ENCODE measurements around the gene DNAI7.

The DNAI7 gene

DNA sequence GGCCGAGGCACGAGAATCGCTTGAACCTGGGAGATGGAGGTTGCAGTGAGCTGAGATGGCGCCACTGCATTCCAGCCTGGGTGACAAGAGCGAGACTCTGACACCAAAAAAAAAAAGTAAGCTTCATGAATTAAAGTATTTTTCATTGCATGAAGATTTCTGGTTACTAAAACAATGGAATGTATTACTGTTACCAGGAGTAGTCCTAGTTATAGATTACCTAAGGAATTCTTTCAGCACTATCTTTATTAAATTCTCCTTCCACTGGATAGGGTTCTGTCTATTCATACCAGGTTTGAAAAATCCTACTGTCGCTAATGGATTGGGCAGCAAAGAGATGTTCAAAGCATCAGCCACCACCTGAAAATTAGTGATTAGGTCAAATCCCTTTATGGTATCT, 12.5 kb upstream of the DNAI7 start:
- H3K4me1 ChIP-seq (ENCODE audit: control insufficient read depth in 1 of 2, insufficient read depth in 2 of 2, low read length in 2 of 2), result no peaks in the 10 kb centered on the region
- no peak overlapping the region for H3K4me3 ChIP-seq (ENCODE audit: low read depth in 1 of 2, low read length in 2 of 2)
- H3K9me3 ChIP-seq (ENCODE audit: control insufficient read depth in 1 of 2, low read length in 2 of 2), result no peaks in the 10 kb centered on the region
- no peak overlapping the region for H3K27ac ChIP-seq (ENCODE audit: low read depth, low read length)
- no peak overlapping the region for H3K9ac ChIP-seq (ENCODE audit: low read depth in 1 of 2, low read length in 2 of 2)
- no peaks in the 10 kb centered on the region for H3K27me3 ChIP-seq (ENCODE audit: control insufficient read depth in 1 of 2, insufficient read depth in 2 of 2, low read length in 2 of 2)
- peaks cover 5 to 10% of the 10 kb centered on the region in 2 donors for H3K36me3 ChIP-seq (ENCODE audit: control insufficient read depth in 1 of 2, insufficient read depth in 2 of 2, low read length in 2 of 2)

DNA sequence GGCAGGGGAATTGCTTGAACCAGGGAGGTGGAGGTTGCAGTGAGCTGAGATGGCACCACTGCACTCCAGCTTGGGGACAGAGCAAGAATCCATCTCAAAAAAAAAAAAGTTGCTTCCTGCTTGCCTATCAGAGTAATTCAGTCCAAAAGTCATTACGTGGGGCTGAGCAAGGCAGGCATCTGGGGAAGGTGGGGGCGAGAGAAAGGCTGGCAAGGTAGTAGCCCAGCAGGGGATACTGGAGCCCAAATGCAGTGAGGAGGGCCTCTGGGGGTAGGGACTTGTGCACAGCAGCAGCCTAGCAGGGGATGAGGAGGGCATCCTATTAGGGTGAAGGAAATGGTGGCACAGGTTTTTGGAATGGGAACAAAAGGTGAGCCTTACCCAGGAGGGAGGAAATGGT, 7.2 kb upstream of the DNAI7 start:
- H3K4me1 ChIP-seq (ENCODE audit: control insufficient read depth in 1 of 2, insufficient read depth in 2 of 2, low read length in 2 of 2), result no peaks in the 10 kb centered on the region
- H3K4me3 ChIP-seq (ENCODE audit: low read depth in 1 of 2, low read length in 2 of 2), result no peak overlapping the region
- H3K9me3 ChIP-seq (ENCODE audit: control insufficient read depth in 1 of 2, low read length in 2 of 2), result no peaks in the 10 kb centered on the region
- H3K27ac ChIP-seq (ENCODE audit: low read depth, low read length), result no peak overlapping the region
- H3K36me3 ChIP-seq (ENCODE audit: control insufficient read depth in 1 of 2, insufficient read depth in 2 of 2, low read length in 2 of 2), result peaks cover 0 to 2% of the 10 kb centered on the region in 2 donors
- H3K9ac ChIP-seq (ENCODE audit: low read depth in 1 of 2, low read length in 2 of 2), result no peak overlapping the region
- H3K27me3 ChIP-seq (ENCODE audit: control insufficient read depth in 1 of 2, insufficient read depth in 2 of 2, low read length in 2 of 2), result no peaks in the 10 kb centered on the region

DNA sequence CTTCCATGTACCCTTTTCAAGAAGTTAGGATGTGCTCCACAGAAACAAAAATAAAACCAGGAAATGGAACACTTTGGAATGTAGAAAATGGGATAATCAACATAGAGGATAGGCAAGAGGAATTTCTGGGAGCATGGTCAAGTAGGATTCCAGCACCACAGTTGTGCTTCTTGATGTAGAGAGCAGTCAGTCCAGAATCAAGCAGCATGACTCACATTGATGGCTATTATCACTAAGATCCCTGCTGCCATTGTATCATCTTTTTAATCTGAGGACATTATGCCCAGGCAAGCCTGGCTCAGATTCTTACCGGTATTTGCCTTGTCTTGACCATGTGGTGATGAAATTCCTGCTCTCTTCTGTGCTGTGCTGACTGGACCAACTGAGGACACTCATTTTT, 5.7 kb upstream of the DNAI7 start:
- no peak overlapping the region for H3K27ac ChIP-seq (ENCODE audit: low read depth, low read length)
- H3K27me3 ChIP-seq (ENCODE audit: control insufficient read depth in 1 of 2, insufficient read depth in 2 of 2, low read length in 2 of 2), result no peaks in the 10 kb centered on the region
- H3K4me1 ChIP-seq (ENCODE audit: control insufficient read depth in 1 of 2, insufficient read depth in 2 of 2, low read length in 2 of 2), result peaks cover 9 to 10% of the 10 kb centered on the region in 2 donors
- H3K4me3 ChIP-seq (ENCODE audit: low read depth in 1 of 2, low read length in 2 of 2), result no peak overlapping the region
- no peaks in the 10 kb centered on the region for H3K9me3 ChIP-seq (ENCODE audit: control insufficient read depth in 1 of 2, low read length in 2 of 2)
- no peak overlapping the region for H3K9ac ChIP-seq (ENCODE audit: low read depth in 1 of 2, low read length in 2 of 2)
- H3K36me3 ChIP-seq (ENCODE audit: control insufficient read depth in 1 of 2, insufficient read depth in 2 of 2, low read length in 2 of 2), result no peaks in the 10 kb centered on the region

DNA sequence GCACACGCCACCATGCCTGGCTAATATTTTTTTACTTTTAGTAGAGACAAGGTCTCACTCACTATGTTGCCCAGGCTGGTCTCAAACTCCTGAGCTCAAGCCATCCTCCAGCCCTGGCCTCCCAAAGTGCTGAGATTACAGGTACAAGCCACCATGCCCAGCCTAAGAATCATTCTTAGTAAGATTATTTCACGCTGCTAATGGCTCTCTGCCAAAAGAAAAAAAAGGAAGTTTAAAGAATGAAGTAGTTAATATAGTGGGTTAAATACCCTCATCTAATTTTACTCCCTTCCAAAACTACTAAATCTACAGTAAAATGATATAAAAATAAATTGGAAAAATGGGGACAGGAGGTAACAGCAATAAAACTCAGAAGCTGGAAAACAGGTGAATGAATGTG, 2.6 kb upstream of the DNAI7 start:
- Histone ChIP-seq H3K36me3 (ENCODE audit: control insufficient read depth in 1 of 2, insufficient read depth in 2 of 2, low read length in 2 of 2) (no peaks in the 10 kb centered on the region), H3K9ac (ENCODE audit: low read depth in 1 of 2, low read length in 2 of 2) (no peak overlapping the region), H3K27me3 (ENCODE audit: control insufficient read depth in 1 of 2, insufficient read depth in 2 of 2, low read length in 2 of 2) (no peaks in the 10 kb centered on the region), H3K27ac (ENCODE audit: low read depth, low read length) (no peak overlapping the region), H3K4me3 (ENCODE audit: low read depth in 1 of 2, low read length in 2 of 2) (no peak overlapping the region), H3K9me3 (ENCODE audit: control insufficient read depth in 1 of 2, low read length in 2 of 2) (no peaks in the 10 kb centered on the region), H3K4me1 (ENCODE audit: control insufficient read depth in 1 of 2, insufficient read depth in 2 of 2, low read length in 2 of 2) (peaks cover 14 to 15% of the 10 kb centered on the region in 2 donors)

DNA sequence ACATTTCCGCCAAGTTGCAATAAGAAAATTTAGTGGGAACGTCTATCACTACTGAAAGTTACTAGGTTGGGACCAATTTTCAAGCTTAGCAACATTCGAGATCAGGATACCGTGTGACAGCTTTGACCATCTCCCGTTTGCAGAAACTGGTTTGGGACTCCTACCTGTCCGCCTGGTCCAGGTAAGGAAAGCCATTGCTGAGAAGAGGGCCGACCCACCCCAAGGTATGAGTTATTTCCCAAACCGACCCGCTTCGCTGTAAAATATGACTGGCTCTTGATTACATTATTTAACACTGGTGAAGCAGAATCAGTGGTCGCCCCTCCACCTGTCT, 271 bp downstream of the DNAI7 start:
- peaks cover 14 to 15% of the 10 kb centered on the region in 2 donors for H3K4me1 ChIP-seq (ENCODE audit: control insufficient read depth in 1 of 2, insufficient read depth in 2 of 2, low read length in 2 of 2)
- peak overlapping the region; percentile 47 to 95 for H3K9ac ChIP-seq (ENCODE audit: low read depth in 1 of 2, low read length in 2 of 2)
- no peaks in the 10 kb centered on the region for H3K36me3 ChIP-seq (ENCODE audit: control insufficient read depth in 1 of 2, insufficient read depth in 2 of 2, low read length in 2 of 2)

DNA sequence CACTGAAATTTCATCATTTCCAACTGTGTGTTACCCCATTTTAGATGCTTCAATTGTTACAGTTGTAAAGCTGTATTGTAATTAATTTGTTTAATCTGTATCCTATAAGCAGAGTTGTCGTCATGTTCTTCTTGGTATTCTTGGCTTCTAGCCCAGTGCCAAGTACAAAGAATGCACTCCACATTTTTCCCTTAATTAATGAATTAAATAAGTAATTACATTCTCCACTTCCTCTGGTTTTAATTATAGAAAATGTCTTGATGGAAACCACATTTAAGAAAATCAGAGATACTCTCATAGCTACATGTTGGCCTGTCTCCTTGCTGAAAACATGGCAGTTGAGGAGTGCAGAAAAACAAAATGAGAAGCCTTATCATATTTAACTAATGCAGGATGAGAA, 746 bp downstream of the DNAI7 start:
- Histone ChIP-seq H3K9ac (ENCODE audit: low read depth in 1 of 2, low read length in 2 of 2) (peak overlapping the region in 1 of 2 donors; percentile 95), H3K27ac (ENCODE audit: low read depth, low read length) (no peak overlapping the region)

More for the DNA sequence above, 271 bp downstream of the DNAI7 start:
- peak overlapping the region; percentile 93 for H3K27ac ChIP-seq (ENCODE audit: low read depth, low read length)
- H3K27me3 ChIP-seq (ENCODE audit: control insufficient read depth in 1 of 2, insufficient read depth in 2 of 2, low read length in 2 of 2), result no peaks in the 10 kb centered on the region
- no peaks in the 10 kb centered on the region for H3K9me3 ChIP-seq (ENCODE audit: control insufficient read depth in 1 of 2, low read length in 2 of 2)
- peak overlapping the region; percentile 98 to 99 for H3K4me3 ChIP-seq (ENCODE audit: low read depth in 1 of 2, low read length in 2 of 2)

DNA sequence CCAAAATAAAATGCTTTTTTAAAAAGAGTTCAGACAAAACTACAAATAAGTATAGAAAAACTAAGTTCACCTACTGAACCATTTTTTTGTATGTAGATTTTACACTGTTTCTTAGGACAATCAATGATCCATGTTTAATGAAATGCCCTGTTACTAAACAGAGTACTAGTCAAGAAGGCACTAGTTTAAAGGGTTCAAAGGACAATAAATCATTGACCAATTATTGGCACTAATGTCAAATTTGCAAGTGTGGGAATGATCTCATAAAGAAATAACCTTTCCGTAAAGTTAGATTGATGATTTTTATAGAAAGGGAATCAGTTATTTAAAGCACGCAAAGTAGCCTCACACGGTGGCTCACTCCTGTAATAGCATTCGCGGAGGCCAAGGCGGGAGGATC, 4.2 kb downstream of the DNAI7 start:
- no peaks in the 10 kb centered on the region for H3K36me3 ChIP-seq (ENCODE audit: control insufficient read depth in 1 of 2, insufficient read depth in 2 of 2, low read length in 2 of 2)
- H3K9me3 ChIP-seq (ENCODE audit: control insufficient read depth in 1 of 2, low read length in 2 of 2), result no peaks in the 10 kb centered on the region

More for the DNA sequence above, 746 bp downstream of the DNAI7 start:
- peak overlapping the region; percentile 98 to 99 for H3K4me3 ChIP-seq (ENCODE audit: low read depth in 1 of 2, low read length in 2 of 2)
- H3K27me3 ChIP-seq (ENCODE audit: control insufficient read depth in 1 of 2, insufficient read depth in 2 of 2, low read length in 2 of 2), result no peaks in the 10 kb centered on the region
- no peaks in the 10 kb centered on the region for H3K9me3 ChIP-seq (ENCODE audit: control insufficient read depth in 1 of 2, low read length in 2 of 2)
- no peaks in the 10 kb centered on the region for H3K36me3 ChIP-seq (ENCODE audit: control insufficient read depth in 1 of 2, insufficient read depth in 2 of 2, low read length in 2 of 2)
- peaks cover 14 to 15% of the 10 kb centered on the region in 2 donors for H3K4me1 ChIP-seq (ENCODE audit: control insufficient read depth in 1 of 2, insufficient read depth in 2 of 2, low read length in 2 of 2)

DNA sequence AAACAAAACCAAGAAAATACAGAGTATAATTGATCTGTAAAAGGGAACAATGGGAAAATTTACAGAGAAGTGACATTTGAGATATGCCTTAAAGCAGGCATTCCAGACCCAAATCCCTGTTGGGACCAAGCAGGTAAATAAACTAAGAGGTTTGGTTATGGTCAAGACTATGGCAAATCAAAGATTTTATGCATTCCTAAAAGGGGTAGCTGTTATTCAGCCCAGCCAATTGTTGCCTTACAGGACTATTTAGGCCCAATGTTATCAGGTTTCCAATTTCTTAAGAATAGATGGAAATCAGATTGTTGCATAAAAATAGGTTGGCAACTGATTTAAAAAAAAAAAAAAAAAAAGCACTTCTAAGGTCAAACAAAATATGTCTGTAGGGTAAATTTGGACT, 5.3 kb downstream of the DNAI7 start:
- H3K27me3 ChIP-seq (ENCODE audit: control insufficient read depth in 1 of 2, insufficient read depth in 2 of 2, low read length in 2 of 2), result no peaks in the 10 kb centered on the region
- no peak overlapping the region for H3K4me3 ChIP-seq (ENCODE audit: low read depth in 1 of 2, low read length in 2 of 2)
- H3K9ac ChIP-seq (ENCODE audit: low read depth in 1 of 2, low read length in 2 of 2), result no peak overlapping the region
- H3K9me3 ChIP-seq (ENCODE audit: control insufficient read depth in 1 of 2, low read length in 2 of 2), result no peaks in the 10 kb centered on the region
- no peaks in the 10 kb centered on the region for H3K36me3 ChIP-seq (ENCODE audit: control insufficient read depth in 1 of 2, insufficient read depth in 2 of 2, low read length in 2 of 2)
- peaks cover 2 to 5% of the 10 kb centered on the region in 2 donors for H3K4me1 ChIP-seq (ENCODE audit: control insufficient read depth in 1 of 2, insufficient read depth in 2 of 2, low read length in 2 of 2)
- no peak overlapping the region for H3K27ac ChIP-seq (ENCODE audit: low read depth, low read length)

More for the DNA sequence above, 4.2 kb downstream of the DNAI7 start:
- Histone ChIP-seq H3K4me1 (ENCODE audit: control insufficient read depth in 1 of 2, insufficient read depth in 2 of 2, low read length in 2 of 2) (peaks cover 5% of the 10 kb centered on the region in 2 donors), H3K27me3 (ENCODE audit: control insufficient read depth in 1 of 2, insufficient read depth in 2 of 2, low read length in 2 of 2) (no peaks in the 10 kb centered on the region), H3K9ac (ENCODE audit: low read depth in 1 of 2, low read length in 2 of 2) (no peak overlapping the region), H3K4me3 (ENCODE audit: low read depth in 1 of 2, low read length in 2 of 2) (no peak overlapping the region), H3K27ac (ENCODE audit: low read depth, low read length) (no peak overlapping the region)

DNA sequence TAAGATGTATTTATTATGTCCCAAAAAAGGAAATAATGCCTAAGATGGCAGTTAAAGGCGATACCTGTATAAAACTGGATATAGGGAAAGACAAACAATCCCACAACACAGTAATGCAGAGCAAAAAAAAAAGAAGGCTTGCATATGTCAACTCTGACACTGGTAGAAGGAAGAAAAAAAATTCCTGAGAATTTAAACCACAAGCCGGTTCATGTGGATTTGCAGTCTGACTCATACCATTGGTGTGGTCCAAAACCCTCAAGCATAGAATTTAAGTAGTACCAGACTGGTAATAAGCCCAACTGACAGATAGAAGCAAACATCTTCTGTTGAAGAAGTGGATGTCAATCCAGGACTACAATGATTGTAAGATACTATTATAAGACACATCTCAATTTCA, 7.2 kb downstream of the DNAI7 start:
- H3K9me3 ChIP-seq (ENCODE audit: control insufficient read depth in 1 of 2, low read length in 2 of 2), result no peaks in the 10 kb centered on the region
- H3K9ac ChIP-seq (ENCODE audit: low read depth in 1 of 2, low read length in 2 of 2), result no peak overlapping the region
- H3K4me1 ChIP-seq (ENCODE audit: control insufficient read depth in 1 of 2, insufficient read depth in 2 of 2, low read length in 2 of 2), result no peaks in the 10 kb centered on the region
- no peaks in the 10 kb centered on the region for H3K27me3 ChIP-seq (ENCODE audit: control insufficient read depth in 1 of 2, insufficient read depth in 2 of 2, low read length in 2 of 2)
- H3K4me3 ChIP-seq (ENCODE audit: low read depth in 1 of 2, low read length in 2 of 2), result no peak overlapping the region
- no peaks in the 10 kb centered on the region for H3K36me3 ChIP-seq (ENCODE audit: control insufficient read depth in 1 of 2, insufficient read depth in 2 of 2, low read length in 2 of 2)
- H3K27ac ChIP-seq (ENCODE audit: low read depth, low read length), result no peak overlapping the region

DNA sequence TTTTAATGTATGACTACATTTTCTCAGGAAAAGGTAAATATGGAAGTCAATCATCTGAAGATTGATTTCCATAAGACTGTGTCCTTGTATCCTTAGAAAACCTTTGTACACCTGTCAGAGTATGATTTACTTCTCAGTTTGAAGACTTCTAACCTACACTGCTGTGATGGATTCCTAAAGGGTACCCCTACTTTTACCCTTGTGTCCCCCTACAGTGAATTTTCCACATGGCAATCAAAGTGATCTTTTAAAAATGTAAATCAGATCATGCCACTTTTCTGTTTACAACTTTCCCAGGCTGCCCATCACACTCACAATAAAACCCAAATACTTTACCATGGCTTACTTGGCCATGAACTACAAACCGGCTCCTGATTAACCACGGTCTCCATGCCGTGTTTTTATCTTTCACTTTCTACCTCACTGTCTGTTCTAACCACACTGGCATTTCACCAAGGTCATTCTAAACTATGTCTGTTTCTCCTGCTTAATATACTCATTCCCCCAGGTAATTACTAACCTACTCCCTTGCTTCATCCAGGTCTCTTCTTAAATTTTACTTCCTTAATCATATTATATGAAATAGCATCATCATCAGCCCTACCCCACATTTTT, 8.1 kb downstream of the DNAI7 start:
- no peak overlapping the region for H3K27ac ChIP-seq (ENCODE audit: low read depth, low read length)
- no peak overlapping the region for H3K9ac ChIP-seq (ENCODE audit: low read depth in 1 of 2, low read length in 2 of 2)
- no peaks in the 10 kb centered on the region for H3K27me3 ChIP-seq (ENCODE audit: control insufficient read depth in 1 of 2, insufficient read depth in 2 of 2, low read length in 2 of 2)
- H3K9me3 ChIP-seq (ENCODE audit: control insufficient read depth in 1 of 2, low read length in 2 of 2), result no peaks in the 10 kb centered on the region
- no peak overlapping the region for H3K4me3 ChIP-seq (ENCODE audit: low read depth in 1 of 2, low read length in 2 of 2)
- H3K4me1 ChIP-seq (ENCODE audit: control insufficient read depth in 1 of 2, insufficient read depth in 2 of 2, low read length in 2 of 2), result no peaks in the 10 kb centered on the region
- H3K36me3 ChIP-seq (ENCODE audit: control insufficient read depth in 1 of 2, insufficient read depth in 2 of 2, low read length in 2 of 2), result no peaks in the 10 kb centered on the region

All from duodenal mucosa (tissue), 2 donors.